ENCODE data around the gene ABCA1. TPM values are rescaled to one million over a fixed set of nuclear protein-coding genes. Genes with fewer than 3 reads are reported as not detected.
"Not testable (repeated sequence)": the region's sequence is repeated elsewhere in the genome, so short reads cannot be mapped to it uniquely, and the experiment has no call there.

Gene ABCA1
- total and polyA plus RNA-seq, 4 donors: 10.2 to 43.0 (median 27.8) TPM

DNA sequence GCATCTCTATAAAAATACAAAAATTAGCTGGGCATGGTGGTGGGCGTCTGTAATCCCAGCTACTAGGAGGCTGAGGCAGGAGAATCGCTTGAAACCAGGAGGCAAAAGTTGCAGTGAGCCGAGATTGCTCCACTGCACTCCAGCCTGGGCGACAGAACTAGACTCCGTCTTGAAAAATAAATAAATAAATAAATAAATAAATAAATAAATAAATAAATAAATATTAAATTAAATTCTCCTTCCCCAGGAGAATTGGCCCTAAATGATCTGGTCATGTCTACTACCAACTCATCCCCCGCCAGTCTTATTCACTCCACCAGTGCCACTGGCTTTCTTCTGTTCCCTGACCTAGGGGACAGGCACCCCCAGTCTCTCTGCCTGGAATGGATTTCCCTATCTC is 29.6 kb downstream of the ABCA1 start:
- not testable (repeated sequence) for H3K4me1 ChIP-seq (ENCODE audit: control insufficient read depth, insufficient read depth, low read length); H3K36me3 ChIP-seq (ENCODE audit: control insufficient read depth, insufficient read depth, low read length)
- WGBS (ENCODE audit: insufficient coverage): 100% methylated on average over 1 of the region's 6 CpGs

DNA sequence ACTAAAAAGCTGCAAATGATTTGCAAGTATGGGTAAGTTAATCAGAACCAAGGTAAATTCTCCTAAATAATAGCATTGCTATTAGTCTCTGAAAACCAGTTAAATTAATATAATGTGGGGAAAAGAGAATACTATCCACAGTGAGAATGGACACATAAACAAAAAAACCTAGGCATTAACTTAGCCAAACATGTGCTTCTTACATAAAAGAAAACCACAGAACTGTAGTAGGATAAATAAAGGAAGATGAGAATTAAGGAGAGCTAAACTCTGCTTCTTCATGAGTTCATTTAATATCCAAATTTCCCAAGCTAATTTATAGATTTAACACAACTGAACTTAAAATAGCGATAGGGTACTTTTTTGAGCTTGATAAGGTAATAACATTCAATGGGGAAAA is 31.8 kb downstream of the ABCA1 start:
- H3K4me1 ChIP-seq (ENCODE audit: control insufficient read depth, insufficient read depth, low read length): no peaks in the 10 kb centered on the region
- H3K4me3 ChIP-seq (ENCODE audit: low read depth, low read length): no peak overlapping the region
- no peak for DNase-seq (ENCODE audit: low read depth in 4 of 6, low spot score in 6 of 6)
- WGBS (ENCODE audit: insufficient coverage): no CpG with 5 or more reads among the region's 1 CpG
- H3K9me3 ChIP-seq (ENCODE audit: control insufficient read depth, insufficient read depth, low read length): no peaks in the 10 kb centered on the region
- H3K36me3 ChIP-seq (ENCODE audit: control insufficient read depth, insufficient read depth, low read length): no peaks in the 10 kb centered on the region
- H3K27ac ChIP-seq (ENCODE audit: low read depth, low read length): no peak overlapping the region
- H3K27me3 ChIP-seq (ENCODE audit: control insufficient read depth, insufficient read depth, low read length): no peaks in the 10 kb centered on the region

More for the DNA sequence above, 29.6 kb downstream of the ABCA1 start:
- not testable (repeated sequence) for H3K9me3 ChIP-seq (ENCODE audit: control insufficient read depth, insufficient read depth, low read length); H3K27me3 ChIP-seq (ENCODE audit: control insufficient read depth, insufficient read depth, low read length); H3K27ac ChIP-seq (ENCODE audit: low read depth, low read length); H3K4me3 ChIP-seq (ENCODE audit: low read depth, low read length); DNase-seq (ENCODE audit: low read depth in 4 of 6, low spot score in 6 of 6)

DNA sequence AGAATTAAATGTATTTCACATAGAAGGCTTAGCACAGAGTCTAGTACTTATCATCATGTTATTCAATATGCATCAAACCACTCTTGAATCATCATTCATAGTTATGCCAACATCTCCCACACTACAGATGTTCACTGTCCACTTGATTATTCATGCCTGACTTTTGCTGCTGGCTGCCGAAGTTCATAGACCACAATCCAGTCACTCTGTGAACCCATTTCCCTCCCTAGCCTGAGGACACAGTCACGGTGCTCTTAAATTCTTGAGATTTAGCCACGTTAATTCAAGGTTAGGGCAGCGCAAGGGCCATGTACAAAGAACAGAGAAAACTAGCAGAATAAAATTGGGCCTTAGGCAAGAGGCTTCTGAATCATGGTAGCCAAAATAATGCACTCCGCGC is 32.4 kb downstream of the ABCA1 start:
- H3K36me3 ChIP-seq (ENCODE audit: control insufficient read depth, insufficient read depth, low read length): no peaks in the 10 kb centered on the region
- no peaks in the 10 kb centered on the region for H3K27me3 ChIP-seq (ENCODE audit: control insufficient read depth, insufficient read depth, low read length)
- no peak for DNase-seq (ENCODE audit: low read depth in 4 of 6, low spot score in 6 of 6)
- no peaks in the 10 kb centered on the region for H3K4me1 ChIP-seq (ENCODE audit: control insufficient read depth, insufficient read depth, low read length)
- WGBS (ENCODE audit: insufficient coverage): 84% methylated on average over 3 of the region's 6 CpGs
- no peak overlapping the region for H3K27ac ChIP-seq (ENCODE audit: low read depth, low read length)
- no peaks in the 10 kb centered on the region for H3K9me3 ChIP-seq (ENCODE audit: control insufficient read depth, insufficient read depth, low read length)
- H3K4me3 ChIP-seq (ENCODE audit: low read depth, low read length): no peak overlapping the region

DNA sequence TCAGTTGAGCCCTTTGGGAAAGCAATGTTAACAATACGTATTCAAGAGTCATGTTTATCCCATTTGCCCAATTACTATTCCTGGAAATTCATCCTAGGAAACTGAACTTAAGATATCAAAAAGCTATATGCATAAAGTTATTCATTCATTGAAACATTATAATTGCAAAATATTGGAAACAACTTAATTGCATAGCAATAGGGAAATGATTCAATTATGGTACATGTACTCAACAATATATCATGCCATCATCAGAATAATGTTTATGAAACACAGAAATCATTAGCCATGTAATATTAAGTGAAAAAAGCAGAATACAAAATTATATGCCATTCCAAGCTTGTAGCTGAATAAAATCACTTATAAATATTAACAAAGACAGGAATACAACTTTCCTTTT is 35.3 kb downstream of the ABCA1 start:
- no peak overlapping the region for H3K27ac ChIP-seq (ENCODE audit: low read depth, low read length)
- H3K9me3 ChIP-seq (ENCODE audit: control insufficient read depth, insufficient read depth, low read length): no peaks in the 10 kb centered on the region
- peak in 1 of 6 donors; percentile 30 for DNase-seq (ENCODE audit: low read depth in 4 of 6, low spot score in 6 of 6)
- peaks cover 2% of the 10 kb centered on the region for H3K36me3 ChIP-seq (ENCODE audit: control insufficient read depth, insufficient read depth, low read length)
- WGBS (ENCODE audit: insufficient coverage): no CpG with 5 or more reads among the region's 1 CpG
- no peaks in the 10 kb centered on the region for H3K4me1 ChIP-seq (ENCODE audit: control insufficient read depth, insufficient read depth, low read length)
- no peaks in the 10 kb centered on the region for H3K27me3 ChIP-seq (ENCODE audit: control insufficient read depth, insufficient read depth, low read length)
- no peak overlapping the region for H3K4me3 ChIP-seq (ENCODE audit: low read depth, low read length)

DNA sequence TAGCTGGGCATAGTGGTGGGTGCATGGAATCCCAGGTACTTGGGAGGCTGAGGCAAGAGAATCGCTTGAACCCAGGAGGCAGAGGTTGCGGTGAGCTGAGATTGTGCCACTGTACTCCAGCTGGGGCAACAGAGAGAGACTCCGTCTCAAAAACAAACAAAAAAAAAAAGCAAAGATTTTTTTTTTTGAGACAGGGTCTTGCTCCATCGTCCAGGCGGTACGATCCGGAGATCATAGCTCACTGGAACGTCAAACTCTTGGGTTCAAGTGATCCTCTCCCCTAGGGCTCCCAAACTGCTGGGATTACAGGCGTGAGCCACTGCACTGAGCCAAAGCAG is 37.6 kb downstream of the ABCA1 start:
- DNase-seq (ENCODE audit: low read depth in 4 of 6, low spot score in 6 of 6): no peak
- Histone ChIP-seq H3K4me1 (ENCODE audit: control insufficient read depth, insufficient read depth, low read length) (no peaks in the 10 kb centered on the region), H3K4me3 (ENCODE audit: low read depth, low read length) (no peak overlapping the region), H3K27me3 (ENCODE audit: control insufficient read depth, insufficient read depth, low read length) (no peaks in the 10 kb centered on the region), H3K27ac (ENCODE audit: low read depth, low read length) (no peak overlapping the region), H3K9me3 (ENCODE audit: control insufficient read depth, insufficient read depth, low read length) (no peaks in the 10 kb centered on the region), H3K36me3 (ENCODE audit: control insufficient read depth, insufficient read depth, low read length) (peaks cover 4% of the 10 kb centered on the region)
- 93% methylated on average over 8 of the region's 9 CpGs for WGBS (ENCODE audit: insufficient coverage)

DNA sequence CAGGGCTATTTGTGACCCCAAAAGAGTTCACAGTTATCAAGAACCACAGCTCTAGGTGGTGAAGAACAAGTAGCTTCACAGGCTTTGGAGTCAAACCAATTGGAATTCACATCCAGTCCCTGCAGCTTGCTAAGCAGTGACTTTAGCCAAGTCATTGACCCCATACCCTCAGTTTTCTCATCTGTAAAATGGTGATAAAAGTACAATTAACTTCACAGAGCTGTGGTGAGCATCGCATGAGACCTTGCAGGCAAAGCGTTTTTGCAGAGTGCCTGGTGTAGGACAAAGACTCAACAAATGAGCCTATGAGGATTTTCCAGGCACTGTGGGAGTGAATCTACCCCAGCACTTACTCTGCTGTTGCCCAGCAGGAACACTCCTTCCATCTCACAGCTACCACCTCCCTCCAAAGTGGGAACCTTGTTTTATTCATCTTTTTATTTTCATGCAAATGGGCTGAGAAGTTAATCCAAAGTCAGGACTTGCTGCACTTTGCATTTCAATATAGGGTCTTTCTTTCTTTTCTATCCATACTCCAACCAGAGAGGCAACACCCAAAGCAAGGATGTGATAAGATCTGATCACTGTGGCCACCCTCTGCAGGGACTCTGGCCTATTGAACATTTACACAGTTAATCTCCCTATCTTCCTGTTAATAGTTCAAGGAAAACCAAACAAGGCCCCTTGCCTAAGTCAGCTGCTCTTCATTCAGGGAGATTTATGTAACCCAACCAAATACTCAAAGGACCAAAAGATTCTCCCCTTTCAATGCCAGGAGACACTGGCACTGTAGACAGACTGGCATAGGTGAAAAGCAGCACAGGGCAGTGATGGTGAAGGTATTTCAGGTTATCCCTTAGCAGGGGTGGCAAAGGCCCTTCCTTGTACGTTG is 41.9 kb downstream of the ABCA1 start:
- 82% methylated on average over 2 of the region's 3 CpGs for WGBS (ENCODE audit: insufficient coverage)
- Histone ChIP-seq H3K36me3 (ENCODE audit: control insufficient read depth, insufficient read depth, low read length) (peaks cover 4% of the 10 kb centered on the region), H3K27me3 (ENCODE audit: control insufficient read depth, insufficient read depth, low read length) (no peaks in the 10 kb centered on the region), H3K27ac (ENCODE audit: low read depth, low read length) (no peak overlapping the region), H3K4me3 (ENCODE audit: low read depth, low read length) (no peak overlapping the region), H3K9me3 (ENCODE audit: control insufficient read depth, insufficient read depth, low read length) (no peaks in the 10 kb centered on the region), H3K4me1 (ENCODE audit: control insufficient read depth, insufficient read depth, low read length) (peaks cover 17% of the 10 kb centered on the region)
- no peak for DNase-seq (ENCODE audit: low read depth in 4 of 6, low spot score in 6 of 6)

DNA sequence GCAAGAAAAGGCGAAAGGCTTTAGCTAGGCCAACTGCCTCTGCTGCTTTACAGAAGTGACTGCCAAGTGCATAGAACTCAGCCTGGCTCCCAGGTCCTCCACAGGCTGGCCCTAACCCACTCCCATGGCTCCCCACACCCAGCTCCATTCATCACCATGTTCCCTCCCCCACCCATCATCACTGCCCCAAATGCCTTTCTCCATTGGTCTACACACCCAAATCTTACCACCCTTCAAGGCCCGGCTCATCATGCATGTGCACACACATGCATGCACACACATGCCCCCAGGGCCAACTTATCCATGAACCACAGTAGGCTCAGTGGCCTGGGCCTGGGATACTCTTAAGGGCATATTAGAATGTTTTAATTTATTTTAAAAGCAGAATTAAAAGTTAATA is 44.8 kb downstream of the ABCA1 start:
- 78% methylated on average over 1 of the region's 2 CpGs for WGBS (ENCODE audit: insufficient coverage)
- Histone ChIP-seq H3K4me3 (ENCODE audit: low read depth, low read length) (no peak overlapping the region), H3K27ac (ENCODE audit: low read depth, low read length) (no peak overlapping the region), H3K27me3 (ENCODE audit: control insufficient read depth, insufficient read depth, low read length) (no peaks in the 10 kb centered on the region), H3K9me3 (ENCODE audit: control insufficient read depth, insufficient read depth, low read length) (no peaks in the 10 kb centered on the region), H3K36me3 (ENCODE audit: control insufficient read depth, insufficient read depth, low read length) (peaks cover 4% of the 10 kb centered on the region), H3K4me1 (ENCODE audit: control insufficient read depth, insufficient read depth, low read length) (peaks cover 17% of the 10 kb centered on the region)
- no peak for DNase-seq (ENCODE audit: low read depth in 4 of 6, low spot score in 6 of 6)

DNA sequence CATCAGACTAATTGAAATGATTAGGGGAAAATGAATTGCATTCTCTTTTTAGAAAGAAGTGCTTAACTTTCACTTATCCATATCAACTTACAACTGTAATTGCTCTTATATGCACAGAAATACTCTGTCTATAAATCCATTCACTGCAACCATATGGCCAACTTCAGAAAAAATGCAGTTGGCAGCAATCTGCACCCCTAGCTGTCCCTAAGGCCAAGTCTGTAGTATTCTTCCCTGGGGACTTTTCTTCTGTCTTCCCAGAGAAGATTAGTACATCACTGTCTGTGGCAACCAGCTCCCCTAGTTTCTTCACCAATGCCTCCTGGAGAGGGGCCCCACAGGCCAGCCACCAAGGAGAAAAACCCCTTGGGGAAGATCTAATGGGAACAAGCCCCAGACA is 45.4 kb downstream of the ABCA1 start:
- H3K4me3 ChIP-seq (ENCODE audit: low read depth, low read length): no peak overlapping the region
- peaks cover 17% of the 10 kb centered on the region for H3K4me1 ChIP-seq (ENCODE audit: control insufficient read depth, insufficient read depth, low read length)
- H3K9me3 ChIP-seq (ENCODE audit: control insufficient read depth, insufficient read depth, low read length): no peaks in the 10 kb centered on the region
- DNase-seq (ENCODE audit: low read depth in 4 of 6, low spot score in 6 of 6): peak in 1 of 6 donors; percentile 53
- H3K27me3 ChIP-seq (ENCODE audit: control insufficient read depth, insufficient read depth, low read length): no peaks in the 10 kb centered on the region
- H3K27ac ChIP-seq (ENCODE audit: low read depth, low read length): no peak overlapping the region
- peaks cover under 1% of the 10 kb centered on the region for H3K36me3 ChIP-seq (ENCODE audit: control insufficient read depth, insufficient read depth, low read length)

DNA sequence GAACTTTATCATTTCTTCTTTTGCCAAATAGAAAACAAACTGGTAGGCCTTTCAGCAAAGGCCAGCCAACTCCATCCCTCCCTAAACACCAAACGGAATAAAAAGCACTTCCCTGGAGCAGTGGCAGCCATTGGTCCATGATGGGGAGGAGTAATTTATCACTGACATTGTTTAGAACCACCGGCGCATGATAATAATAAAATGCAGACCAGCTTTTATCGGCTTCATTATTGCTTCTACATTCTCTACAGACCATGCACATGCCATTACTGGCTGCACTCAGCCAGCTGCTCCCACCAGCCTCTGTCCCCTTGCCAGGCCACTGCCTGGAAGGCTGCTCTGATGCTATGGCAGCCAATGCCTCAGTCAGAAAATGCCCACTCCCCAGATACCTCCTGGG is 45.9 kb downstream of the ABCA1 start:
- H3K27me3 ChIP-seq (ENCODE audit: control insufficient read depth, insufficient read depth, low read length): no peaks in the 10 kb centered on the region
- WGBS (ENCODE audit: insufficient coverage): 18% methylated on average over 1 of the region's 4 CpGs
- H3K27ac ChIP-seq (ENCODE audit: low read depth, low read length): no peak overlapping the region
- no peaks in the 10 kb centered on the region for H3K36me3 ChIP-seq (ENCODE audit: control insufficient read depth, insufficient read depth, low read length)
- H3K4me3 ChIP-seq (ENCODE audit: low read depth, low read length): no peak overlapping the region
- peak in 5 of 6 donors; percentile 42 to 90 (median 59) for DNase-seq (ENCODE audit: low read depth in 4 of 6, low spot score in 6 of 6)
- no peaks in the 10 kb centered on the region for H3K9me3 ChIP-seq (ENCODE audit: control insufficient read depth, insufficient read depth, low read length)
- H3K4me1 ChIP-seq (ENCODE audit: control insufficient read depth, insufficient read depth, low read length): peaks cover 17% of the 10 kb centered on the region

DNA sequence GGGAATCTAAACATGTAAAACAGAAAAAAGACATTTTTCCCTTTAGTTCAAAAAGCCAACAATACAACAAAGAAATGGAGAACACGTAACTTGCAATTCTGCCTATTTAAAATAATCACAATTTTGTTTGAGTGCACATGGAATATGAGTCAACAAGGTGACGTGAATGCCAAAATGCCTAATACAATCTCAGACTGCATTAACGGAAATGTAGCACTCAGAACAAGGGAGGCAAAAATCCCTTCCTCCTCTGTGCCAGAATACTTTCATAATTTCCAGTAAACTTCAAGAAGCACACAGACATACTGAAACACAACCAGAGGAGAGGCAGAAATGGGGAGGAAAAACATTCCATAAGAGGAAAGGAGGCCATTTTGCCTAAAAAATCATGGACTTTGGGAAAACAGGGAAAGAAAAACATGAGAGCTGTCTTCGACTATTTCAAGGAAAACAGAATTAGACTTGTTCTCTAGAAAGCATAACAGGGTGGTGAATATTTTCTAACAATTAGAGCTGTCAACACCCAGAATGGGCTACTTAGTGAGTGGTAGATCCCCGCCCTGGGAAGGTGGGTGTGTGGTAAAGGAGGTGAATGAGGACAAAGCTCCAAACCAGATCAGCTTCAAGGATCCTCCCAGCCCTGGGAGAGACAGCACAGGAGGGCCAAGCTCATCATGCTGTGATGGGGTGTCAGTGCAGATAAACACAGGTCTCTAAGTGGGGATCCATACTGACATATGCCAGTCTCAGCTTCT is 48.2 kb downstream of the ABCA1 start:
- no peak overlapping the region for H3K27ac ChIP-seq (ENCODE audit: low read depth, low read length)
- no peaks in the 10 kb centered on the region for H3K9me3 ChIP-seq (ENCODE audit: control insufficient read depth, insufficient read depth, low read length)

More for the DNA sequence above, 48.2 kb downstream of the ABCA1 start:
- WGBS (ENCODE audit: insufficient coverage): 89% methylated on average over 1 of the region's 5 CpGs
- Histone ChIP-seq H3K4me1 (ENCODE audit: control insufficient read depth, insufficient read depth, low read length) (peaks cover 17% of the 10 kb centered on the region), H3K36me3 (ENCODE audit: control insufficient read depth, insufficient read depth, low read length) (peaks cover 3% of the 10 kb centered on the region), H3K4me3 (ENCODE audit: low read depth, low read length) (no peak overlapping the region), H3K27me3 (ENCODE audit: control insufficient read depth, insufficient read depth, low read length) (no peaks in the 10 kb centered on the region)
- no peak for DNase-seq (ENCODE audit: low read depth in 4 of 6, low spot score in 6 of 6)

All from spinal cord (tissue), 10 donors.